Stimulated activated CD4-positive, alpha-beta T cell treated with anti-CD3 and anti-CD28 coated beads, Interleukin-1b, Interleukin-23, amount 100 ng/mL, for 48 hours (primary cell): ENCODE data around the gene EPB41L4B.

Experiments
- DNase-seq: peaks from one replicate; pipeline ENCODE4 v3.0.0-alpha.2; 2020

EPB41L4B gene

GRCh38 chr9:109319626-109320241 is 1.1 kb downstream of the EPB41L4B start:
- DNase-seq: no peak

GRCh38 chr9:109319017-109319625 is 1.7 kb downstream of the EPB41L4B start:
- no peak for DNase-seq

- DNase-seq: no peak
Observed at GRCh38 chr9:109317979-109318741, 2.7 kb downstream of the EPB41L4B start.

- DNase-seq: no peak
Observed at GRCh38 chr9:109317311-109317978, 3.4 kb downstream of the EPB41L4B start.

GRCh38 chr9:109316207-109316640 is 4.6 kb downstream of the EPB41L4B start:
- no peak for DNase-seq

- no peak for DNase-seq
Observed at GRCh38 chr9:109315480-109316206, 5.2 kb downstream of the EPB41L4B start.

GRCh38 chr9:109314011-109314531 is 6.8 kb downstream of the EPB41L4B start:
- DNase-seq: no peak

- DNase-seq: no peak
Observed at GRCh38 chr9:109313351-109313750, 7.5 kb downstream of the EPB41L4B start.

GRCh38 chr9:109312783-109313182 is 8.1 kb downstream of the EPB41L4B start:
- no peak for DNase-seq

GRCh38 chr9:109311731-109312130 is 9.1 kb downstream of the EPB41L4B start:
- DNase-seq: no peak

GRCh38 chr9:109311286-109311685 is 9.6 kb downstream of the EPB41L4B start:
- DNase-seq: no peak

- DNase-seq: no peak
Observed at GRCh38 chr9:109310486-109310901, 10.4 kb downstream of the EPB41L4B start.

- DNase-seq: no peak
Observed at GRCh38 chr9:109309282-109309681, 11.6 kb downstream of the EPB41L4B start.

GRCh38 chr9:109307380-109308240 is 13.2 kb downstream of the EPB41L4B start:
- no peak for DNase-seq

- DNase-seq: no peak
Observed at GRCh38 chr9:109305801-109306200, 15.1 kb downstream of the EPB41L4B start.

GRCh38 chr9:109304347-109304746 is 16.5 kb downstream of the EPB41L4B start:
- no peak for DNase-seq

- DNase-seq: no peak
Observed at GRCh38 chr9:109303900-109304299, 17.0 kb downstream of the EPB41L4B start.

- DNase-seq: no peak
Observed at GRCh38 chr9:109302606-109303005, 18.3 kb downstream of the EPB41L4B start.

- DNase-seq: no peak
Observed at GRCh38 chr9:109301012-109301411, 19.8 kb downstream of the EPB41L4B start.

GRCh38 chr9:109299891-109300290 is 21.0 kb downstream of the EPB41L4B start:
- DNase-seq: no peak

- no peak for DNase-seq
Observed at GRCh38 chr9:109297899-109298298, 23.0 kb downstream of the EPB41L4B start.
